Measurements from ENCODE around the gene CSH2.
"Not testable (repeated sequence)": the region's sequence is repeated elsewhere in the genome, so short reads cannot be mapped to it uniquely, and the experiment has no call there.

Gene CSH2

GRCh38 chr17:63848834-63849689 is 24.4 kb downstream of the CSH2 start:
- peak; percentile 66 for DNase-seq (ENCODE audit: extremely low read depth, low read depth)
- peak; percentile 67 for TF ChIP-seq CTCF (IDR thresholded peaks at IDR 0.05; ENCODE audit: low read depth, low read length)

- no peak for DNase-seq (ENCODE audit: extremely low read depth, low read depth)
- no peak for TF ChIP-seq CTCF (IDR thresholded peaks at IDR 0.05; ENCODE audit: low read depth, low read length)
These were observed 25.8 kb downstream of the CSH2 start for GRCh38 chr17:63847525-63848249.

- TF ChIP-seq CTCF (IDR thresholded peaks at IDR 0.05; ENCODE audit: low read depth, low read length): no peak
- DNase-seq (ENCODE audit: extremely low read depth, low read depth): no peak
These were observed 28.0 kb downstream of the CSH2 start for GRCh38 chr17:63845509-63845908.

- no peak for DNase-seq (ENCODE audit: extremely low read depth, low read depth)
These were observed 29.4 kb downstream of the CSH2 start for GRCh38 chr17:63843910-63844677.

GRCh38 chr17:63843387-63843888 is 30.0 kb downstream of the CSH2 start:
- DNase-seq (ENCODE audit: extremely low read depth, low read depth): not testable (repeated sequence)

More at GRCh38 chr17:63843910-63844677, 29.4 kb downstream of the CSH2 start:
- no peak for TF ChIP-seq CTCF (IDR thresholded peaks at IDR 0.05; ENCODE audit: low read depth, low read length)

GRCh38 chr17:63842540-63843386 is 30.7 kb downstream of the CSH2 start, which contains the start of gene SMARCD2:
Gene SMARCD2 (minus strand): TSS chr17:63842685. CDS start chr17:63842674, 11 bp downstream.
- DNase-seq (ENCODE audit: extremely low read depth, low read depth): peak; percentile 99
- TF ChIP-seq CTCF (IDR thresholded peaks at IDR 0.05; ENCODE audit: low read depth, low read length): no peak

GRCh38 chr17:63842173-63842539 is 31.3 kb downstream of the CSH2 start:
- no peak for TF ChIP-seq CTCF (IDR thresholded peaks at IDR 0.05; ENCODE audit: low read depth, low read length)
- no peak for DNase-seq (ENCODE audit: extremely low read depth, low read depth)
